ENCODE results near the gene CCDC47. TPM values are rescaled to one million over a fixed set of nuclear protein-coding genes. Genes with fewer than 3 reads are reported as not detected.

CCDC47 gene
- total and polyA plus RNA-seq, 2 donors (not counting 1 experiment from before 2014, with no cell fraction given), result 7.4 to 39.7 TPM

- H3K9ac ChIP-seq (ENCODE audit: low read length), result no peak overlapping the region
- peaks cover 13% of the 10 kb centered on the region for H3K79me2 ChIP-seq (ENCODE audit: control insufficient read depth, insufficient read depth, low read length)
- no peak overlapping the region for H3K4me3 ChIP-seq (ENCODE audit: control extremely low read depth in 1 of 5, extremely low read depth in 1 of 5, insufficient read depth in 1 of 5, low read depth in 2 of 5, low read length in 4 of 5)
- no peaks in the 10 kb centered on the region for H3K9me3 ChIP-seq (ENCODE audit: control extremely low read depth in 1 of 3, control insufficient read depth in 2 of 3, insufficient read depth in 1 of 3, low read length in 2 of 3)
- Mint-ChIP-seq H3K4me3 (no peak overlapping the region), H3K27ac (no peak overlapping the region), H3K9me3 (ENCODE audit: insufficient read depth) (no peaks in the 10 kb centered on the region), H3K27me3 (no peaks in the 10 kb centered on the region), H3K4me1 (no peaks in the 10 kb centered on the region)
- intact Hi-C loops (cut with micrococcal nuclease), result no loop called here
- ChIA-PET CTCF (interaction anchor here (1.0 kb wide), 1 partner anchor 15 kb away, joined by 3 read pairs; no protein-coding TSS in a partner anchor), POLR2A (no interaction called here)
- peaks cover 3 to 93% of the 10 kb centered on the region in 2 experiments for H3K36me3 ChIP-seq (replicated peaks in 1 of 2; ENCODE audit: control extremely low read depth in 1 of 2, control insufficient read depth in 1 of 2, extremely low read depth in 1 of 2, insufficient read depth in 2 of 2, low read length in 1 of 2)
- no peak overlapping the region for H3K27ac ChIP-seq (ENCODE audit: low read length in 2 of 2)
- H3K4me1 ChIP-seq (ENCODE audit: control insufficient read depth in 2 of 2, insufficient read depth in 2 of 2, low read length in 2 of 2), result no peaks in the 10 kb centered on the region
- no peaks in the 10 kb centered on the region for H3K27me3 ChIP-seq (replicated peaks in 1 of 4; ENCODE audit: control extremely low read depth in 1 of 4, control insufficient read depth in 3 of 4, insufficient read depth in 4 of 4, low read length in 3 of 4)
- 100% methylated on average over 1 of the region's 1 CpG for WGBS (ENCODE audit: insufficient coverage)
- no peak for DNase-seq
- TF ChIP-seq CTCF (IDR thresholded peaks at IDR 0.05), result peak; percentile 30
- no peak for TF ChIP-seq EZH2 (IDR thresholded peaks at IDR 0.05; ENCODE audit: borderline replicate concordance, insufficient read depth, low read depth, low read length, poor library complexity, severe bottlenecking)
- peaks cover 8% of the 10 kb centered on the region for H4K20me1 ChIP-seq (ENCODE audit: control insufficient read depth, insufficient read depth, low read length, poor library complexity, severe bottlenecking)
- ATAC-seq (ENCODE audit: low read depth), result no peak
- H2AFZ ChIP-seq (ENCODE audit: insufficient read depth, low read depth, low read length, poor library complexity, severe bottlenecking), result no peak overlapping the region
- H3K4me2 ChIP-seq (replicated peaks; ENCODE audit: low read depth, low read length, poor library complexity, severe bottlenecking), result no peak overlapping the region
Measured at GRCh38 chr17:63800783-63801182, 27.4 kb upstream of the CCDC47 start.

GRCh38 chr17:63798572-63799106 lies 25.2 kb upstream of the CCDC47 start:
- POLR2A ChIA-PET, result no interaction called here

More at GRCh38 chr17:63798572-63799106, 25.2 kb upstream of the CCDC47 start:
- Mint-ChIP-seq H3K9me3 (ENCODE audit: insufficient read depth) (no peaks in the 10 kb centered on the region), H3K27me3 (no peaks in the 10 kb centered on the region), H3K4me1 (no peaks in the 10 kb centered on the region), H3K4me3 (no peak overlapping the region), H3K27ac (no peak overlapping the region)
- H3K27ac ChIP-seq (ENCODE audit: low read length in 2 of 2), result no peak overlapping the region
- CTCF ChIA-PET, result interaction anchor here (0.7 to 1.2 kb wide), 2 partner anchors 27 to 100 kb away, joined by 3 read pairs; no protein-coding TSS in a partner anchor
- H3K36me3 ChIP-seq (replicated peaks in 1 of 2; ENCODE audit: control extremely low read depth in 1 of 2, control insufficient read depth in 1 of 2, extremely low read depth in 1 of 2, insufficient read depth in 2 of 2, low read length in 1 of 2), result peaks cover 2 to 92% of the 10 kb centered on the region in 2 experiments
- H2AFZ ChIP-seq (ENCODE audit: insufficient read depth, low read depth, low read length, poor library complexity, severe bottlenecking), result no peak overlapping the region
- no peaks in the 10 kb centered on the region for H3K9me3 ChIP-seq (ENCODE audit: control extremely low read depth in 1 of 3, control insufficient read depth in 2 of 3, insufficient read depth in 1 of 3, low read length in 2 of 3)
- H3K4me1 ChIP-seq (ENCODE audit: control insufficient read depth in 2 of 2, insufficient read depth in 2 of 2, low read length in 2 of 2), result no peaks in the 10 kb centered on the region
- ATAC-seq (ENCODE audit: low read depth), result no peak
- H3K9ac ChIP-seq (ENCODE audit: low read length), result no peak overlapping the region
- H4K20me1 ChIP-seq (ENCODE audit: control insufficient read depth, insufficient read depth, low read length, poor library complexity, severe bottlenecking), result peaks cover 24% of the 10 kb centered on the region
- no CpG with 5 or more reads among the region's 3 CpGs for WGBS (ENCODE audit: insufficient coverage)
- intact Hi-C loops (cut with micrococcal nuclease), result no loop called here
- no peak overlapping the region for H3K4me3 ChIP-seq (ENCODE audit: control extremely low read depth in 1 of 5, extremely low read depth in 1 of 5, insufficient read depth in 1 of 5, low read depth in 2 of 5, low read length in 4 of 5)
- TF ChIP-seq CTCF (IDR thresholded peaks at IDR 0.05), result no peak
- no peak for TF ChIP-seq EZH2 (IDR thresholded peaks at IDR 0.05; ENCODE audit: borderline replicate concordance, insufficient read depth, low read depth, low read length, poor library complexity, severe bottlenecking)
- H3K79me2 ChIP-seq (ENCODE audit: control insufficient read depth, insufficient read depth, low read length), result peaks cover 28% of the 10 kb centered on the region
- H3K27me3 ChIP-seq (replicated peaks in 1 of 4; ENCODE audit: control extremely low read depth in 1 of 4, control insufficient read depth in 3 of 4, insufficient read depth in 4 of 4, low read length in 3 of 4), result no peaks in the 10 kb centered on the region
- no peak overlapping the region for H3K4me2 ChIP-seq (replicated peaks; ENCODE audit: low read depth, low read length, poor library complexity, severe bottlenecking)
- no peak for DNase-seq

Measured in B cell (primary cell).